Endodermal cell (in vitro differentiated cells): ENCODE measurements around the gene OR10A4. TPM values are rescaled to one million over a fixed set of nuclear protein-coding genes. Genes with fewer than 3 reads are reported as not detected.

Experiments
- DNase-seq: peaks from one replicate; pipeline ENCODE4 v3.0.0-alpha.2; 2017
- H3K27ac ChIP-seq: 2 replicates; pipeline ENCODE4 v1.5.1; 2013; ENCODE audit warnings: mild to moderate bottlenecking, low read depth, low read length, moderate library complexity
- H3K27me3 ChIP-seq: 2 replicates; pipeline ENCODE4 v1.6.1; 2013; ENCODE audit warnings: mild to moderate bottlenecking, low read length, moderate library complexity; ENCODE audit not compliant: insufficient read depth, control insufficient read depth, poor library complexity, severe bottlenecking
- H3K36me3 ChIP-seq: 2 replicates; pipeline ENCODE4 v1.7.0; 2013; ENCODE audit warnings: mild to moderate bottlenecking, low read length, moderate library complexity; ENCODE audit not compliant: control insufficient read depth, insufficient read depth
- H3K4me1 ChIP-seq: one replicate; pipeline ENCODE4 v1.7.0; 2013; ENCODE audit warnings: low read length; ENCODE audit not compliant: control insufficient read depth, insufficient read depth
- H3K4me3 ChIP-seq: 2 replicates; pipeline ENCODE4 v1.5.1; 2013; ENCODE audit warnings: mild to moderate bottlenecking, low read length, moderate library complexity
- H3K9ac ChIP-seq: 2 replicates; pipeline ENCODE4 v1.6.1; 2013; ENCODE audit warnings: mild to moderate bottlenecking, low read length, moderate library complexity; ENCODE audit not compliant: poor library complexity, severe bottlenecking; ENCODE audit errors: extremely low read depth
- H3K9me3 ChIP-seq: 2 replicates; pipeline ENCODE4 v1.6.1; 2013; ENCODE audit warnings: mild to moderate bottlenecking, low read length, moderate library complexity; ENCODE audit not compliant: control insufficient read depth
- H3K27ac Mint-ChIP-seq: 2 replicates; pipeline ENCODE4 v1.8.0; 2020; ENCODE audit warnings: mixed read lengths
- H3K27me3 Mint-ChIP-seq: 2 replicates; pipeline ENCODE4 v1.8.0; 2021; ENCODE audit warnings: mild to moderate bottlenecking, mixed read lengths; ENCODE audit not compliant: insufficient read depth
- H3K36me3 Mint-ChIP-seq: 2 replicates; pipeline ENCODE4 v1.8.0; 2020; ENCODE audit warnings: low read depth, mixed read lengths
- H3K4me1 Mint-ChIP-seq: 2 replicates; pipeline ENCODE4 v1.8.0; 2020; ENCODE audit warnings: mixed read lengths
- H3K4me3 Mint-ChIP-seq: 2 replicates; pipeline ENCODE4 v1.8.0; 2020; ENCODE audit warnings: mild to moderate bottlenecking, moderate library complexity, mixed read lengths
- H3K9me3 Mint-ChIP-seq: 2 replicates; pipeline ENCODE4 v1.8.0; 2020; ENCODE audit warnings: mild to moderate bottlenecking, mixed read lengths
- CTCF ChIP-seq: fragments of 200-600 bp; sonication (generic); conservative IDR thresholded peaks from 2 replicates; pipeline ENCODE4 v1.5.0; 2021; ENCODE audit warnings: antibody characterized with exemption, mild to moderate bottlenecking
- WGBS, 2 experiments: methylation state at CpG; one replicate each; pipeline versions ENCODE4 v1.1.5 to v1.1.7; 2013; ENCODE audit warnings: missing lambda C conversion rate in 2 of 2, mixed read lengths in 1 of 2; ENCODE audit not compliant: insufficient coverage in 1 of 2, insufficient read length in 1 of 2; 5-methylcytosine and 5-hydroxymethylcytosine counted together
- total RNA-seq, 2 donors: library from RNA; stranded (reverse); fragmentation: NEBNext Ultra II Directional in 1 of 2; extraction: Animal tissue kit (Norgen Biotek cat#: 25700) in 1 of 2; gene quantifications; 2 replicates in 1 of 2; 3 replicates in 1 of 2; pipeline ENCODE4 v1.2.1, GENCODE V29; 2021

The OR10A4 gene
- total RNA-seq, 2 donors from 2014 or later, result not detected

- Histone ChIP-seq H3K36me3 (no peaks in the 10 kb centered on the region), H3K9me3 (peaks cover 4% of the 10 kb centered on the region), H3K27ac (no peak overlapping the region), H3K9ac (no peak overlapping the region), H3K4me1 (no peaks in the 10 kb centered on the region), H3K4me3 (no peak overlapping the region), H3K27me3 (no peaks in the 10 kb centered on the region)
- 100% methylated on average over 1 of the region's 1 CpG; no CpG with 5 or more reads in 1 of the 2 experiments for WGBS, 2 experiments
- H3K4me1 Mint-ChIP-seq, result peaks cover 6% of the 10 kb centered on the region
- peaks cover 2% of the 10 kb centered on the region for H3K36me3 Mint-ChIP-seq
- no peak for TF ChIP-seq CTCF
- no peak overlapping the region for H3K27ac Mint-ChIP-seq
- DNase-seq, result no peak
- H3K4me3 Mint-ChIP-seq, result no peak overlapping the region
- H3K9me3 Mint-ChIP-seq, result peaks cover 39% of the 10 kb centered on the region
- no peaks in the 10 kb centered on the region for H3K27me3 Mint-ChIP-seq
Measured at GRCh38 chr11:6855971-6856541, 20.4 kb upstream of the OR10A4 start.

DNA sequence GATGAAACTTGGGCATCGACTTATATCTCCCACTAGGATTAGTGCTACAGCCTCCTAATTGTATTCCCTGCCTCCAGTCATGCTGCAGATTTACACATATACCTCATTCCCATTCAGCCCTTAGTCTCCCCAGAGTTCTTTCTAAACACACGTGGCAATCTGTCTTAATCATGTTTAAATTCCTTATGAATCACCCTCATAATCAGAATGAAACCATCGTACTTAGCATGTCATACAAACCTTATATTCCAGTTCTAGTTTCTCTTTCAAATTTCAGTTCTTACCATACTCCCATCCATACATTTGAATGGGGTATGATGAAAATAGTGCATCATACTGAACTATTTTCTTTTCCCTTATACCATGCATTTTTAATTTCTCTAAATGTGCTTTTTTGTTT, 19.6 kb upstream of the OR10A4 start:
- Histone ChIP-seq H3K36me3 (no peaks in the 10 kb centered on the region), H3K27me3 (no peaks in the 10 kb centered on the region), H3K4me1 (no peaks in the 10 kb centered on the region), H3K9me3 (peaks cover 4% of the 10 kb centered on the region), H3K4me3 (no peak overlapping the region), H3K9ac (no peak overlapping the region), H3K27ac (no peak overlapping the region)
- H3K4me3 Mint-ChIP-seq, result no peak overlapping the region
- 61 to 70% methylated on average over 2 to 3 of the region's 3 CpGs for WGBS, 2 experiments
- H3K4me1 Mint-ChIP-seq, result peaks cover 6% of the 10 kb centered on the region
- no peak for DNase-seq
- H3K36me3 Mint-ChIP-seq, result peaks cover 2% of the 10 kb centered on the region
- H3K27me3 Mint-ChIP-seq, result no peaks in the 10 kb centered on the region
- H3K27ac Mint-ChIP-seq, result no peak overlapping the region
- H3K9me3 Mint-ChIP-seq, result peaks cover 36% of the 10 kb centered on the region
- TF ChIP-seq CTCF, result no peak

DNA sequence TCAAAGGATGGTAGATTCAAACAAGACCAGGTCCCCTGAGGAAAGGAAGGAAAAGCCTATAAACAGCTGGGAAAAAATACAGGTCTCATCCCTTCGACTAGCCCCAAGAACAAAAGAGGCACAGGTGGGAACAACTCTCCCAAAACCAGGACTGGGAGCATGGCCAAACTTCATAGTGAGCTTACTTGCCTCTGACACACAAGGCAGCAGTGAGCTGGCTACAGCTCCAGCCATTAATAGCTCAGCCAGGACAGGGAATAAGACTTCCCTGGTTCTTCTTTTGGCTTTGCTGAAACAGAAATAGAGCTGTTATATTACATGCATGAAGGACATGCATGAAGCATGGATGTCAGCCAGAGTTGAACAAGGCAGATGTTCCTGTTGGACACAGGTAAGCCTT, 13.5 kb upstream of the OR10A4 start, which contains the start of gene OR10A2:
TSS of gene OR10A2 (plus strand) at position 97 of the 400 bp plus-strand sequence. CDS start 6,698 bp downstream, outside the sequence.
- no peak within 1 kb of the TSS for H3K27ac Mint-ChIP-seq
- DNase-seq, result no peak
- no peak within 1 kb of the TSS for H3K4me3 Mint-ChIP-seq
- no peaks in the 10 kb centered on the region for H3K27me3 Mint-ChIP-seq
- no peak for TF ChIP-seq CTCF
- WGBS, 2 experiments, result 77 to 86% methylated on average over 1 of the region's 1 CpG
- Histone ChIP-seq H3K27ac (no peak within 1 kb of the TSS), H3K9ac (no peak within 1 kb of the TSS), H3K36me3 (no peaks in the 10 kb centered on the region), H3K9me3 (no peaks in the 10 kb centered on the region), H3K4me1 (no peaks in the 10 kb centered on the region), H3K27me3 (no peaks in the 10 kb centered on the region), H3K4me3 (no peak within 1 kb of the TSS)
- peaks cover 2% of the 10 kb centered on the region for H3K36me3 Mint-ChIP-seq
- H3K4me1 Mint-ChIP-seq, result peaks cover 6% of the 10 kb centered on the region
- H3K9me3 Mint-ChIP-seq, result peaks cover 17% of the 10 kb centered on the region
